Neutrophil (primary cell): ENCODE data around the gene MED9.

ENCODE experiments used
- H3K27ac ChIP-seq: fragments of 200-600 bp; sonication (generic); 2 replicates; pipeline ENCODE4 v1.5.1; 2016; ENCODE audit warnings: mild to moderate bottlenecking, moderate library complexity
- H3K27me3 ChIP-seq: fragments of 200-600 bp; sonication (generic); 2 replicates; pipeline ENCODE4 v1.6.0; 2016; ENCODE audit warnings: mild to moderate bottlenecking
- H3K36me3 ChIP-seq: fragments of 200-600 bp; sonication (generic); 2 replicates; pipeline ENCODE4 v1.5.1; 2017
- H3K4me1 ChIP-seq, 2 experiments: fragments of 200-600 bp in 1 of 2; sonication (generic) in 1 of 2; 1 replicate in 1 of 2; 2 replicates in 1 of 2; pipeline versions ENCODE4 v1.5.1 to v1.6.1; 2013 to 2016; ENCODE audit warnings: low read depth in 1 of 2, low read length in 1 of 2, mild to moderate bottlenecking in 1 of 2, moderate library complexity in 1 of 2; ENCODE audit not compliant: control insufficient read depth in 1 of 2, insufficient read depth in 1 of 2
- H3K4me3 ChIP-seq, 2 experiments: fragments of 200-600 bp in 1 of 2; sonication (generic) in 1 of 2; 1 replicate in 1 of 2; 2 replicates in 1 of 2; pipeline ENCODE4 v1.5.1; 2013 to 2016; ENCODE audit warnings: low read depth in 1 of 2, low read length in 1 of 2, mild to moderate bottlenecking in 1 of 2, moderate library complexity in 1 of 2
- H3K9me3 ChIP-seq: fragments of 200-600 bp; sonication (generic); 2 replicates; pipeline ENCODE4 v1.5.1; 2016
- CTCF ChIP-seq: fragments of 200-600 bp; sonication (generic); IDR thresholded peaks from 2 replicates; pipeline ENCODE4 v1.5.1; 2016; ENCODE audit warnings: antibody characterized with exemption

Gene MED9

GRCh38 chr17:17455173-17455572 is 21.6 kb upstream of the MED9 start:
- no peak overlapping the region for H3K4me3 ChIP-seq
- no peaks in the 10 kb centered on the region for H3K9me3 ChIP-seq
- no peaks in the 10 kb centered on the region for H3K36me3 ChIP-seq
- H3K27ac ChIP-seq: no peak overlapping the region
- no peak for TF ChIP-seq CTCF
- H3K4me1 ChIP-seq: no peaks in the 10 kb centered on the region
- no peaks in the 10 kb centered on the region for H3K27me3 ChIP-seq

GRCh38 chr17:17456251-17456650 is 20.5 kb upstream of the MED9 start:
- no peaks in the 10 kb centered on the region for H3K9me3 ChIP-seq
- no peak overlapping the region for H3K4me3 ChIP-seq
- no peaks in the 10 kb centered on the region for H3K27me3 ChIP-seq
- H3K27ac ChIP-seq: no peak overlapping the region
- H3K4me1 ChIP-seq: no peaks in the 10 kb centered on the region
- no peak for TF ChIP-seq CTCF
- H3K36me3 ChIP-seq: no peaks in the 10 kb centered on the region

GRCh38 chr17:17457680-17458079 is 19.1 kb upstream of the MED9 start:
- no peak for TF ChIP-seq CTCF
- Histone ChIP-seq H3K27me3 (no peaks in the 10 kb centered on the region), H3K9me3 (no peaks in the 10 kb centered on the region), H3K4me1 (no peaks in the 10 kb centered on the region), H3K27ac (no peak overlapping the region), H3K4me3 (no peak overlapping the region), H3K36me3 (no peaks in the 10 kb centered on the region)

- H3K4me3 ChIP-seq: no peak overlapping the region
- no peaks in the 10 kb centered on the region for H3K27me3 ChIP-seq
- no peaks in the 10 kb centered on the region for H3K4me1 ChIP-seq
- H3K36me3 ChIP-seq: no peaks in the 10 kb centered on the region
- H3K9me3 ChIP-seq: no peaks in the 10 kb centered on the region
- H3K27ac ChIP-seq: no peak overlapping the region
- no peak for TF ChIP-seq CTCF
Measured at GRCh38 chr17:17460038-17460437, 16.8 kb upstream of the MED9 start.

- Histone ChIP-seq H3K4me1 (no peaks in the 10 kb centered on the region), H3K4me3 (no peak overlapping the region), H3K36me3 (no peaks in the 10 kb centered on the region), H3K27ac (no peak overlapping the region), H3K9me3 (no peaks in the 10 kb centered on the region), H3K27me3 (no peaks in the 10 kb centered on the region)
- no peak for TF ChIP-seq CTCF
Measured at GRCh38 chr17:17462048-17462824, 14.6 kb upstream of the MED9 start.
